Inflammatory macrophage treated with lipopolysaccharide for 4 hours (primary cell): ENCODE results near the gene SPINDOC.
"Not testable (repeated sequence)": the region's sequence is repeated elsewhere in the genome, so short reads cannot be mapped to it uniquely, and the experiment has no call there.

Experiments used
- DNase-seq: peaks from one replicate; pipeline ENCODE4 v3.0.0-alpha.2; 2020

SPINDOC gene

GRCh38 chr11:63813035-63813562, at the start of gene SPINDOC:
TSS of gene SPINDOC (plus strand) at chr11:63813456. CDS start at chr11:63813687, 231 bp downstream.
- peak; percentile 67 for DNase-seq

GRCh38 chr11:63763496-63764339, 49.5 kb upstream of the SPINDOC start:
- DNase-seq, result no peak

- no peak for DNase-seq
Observed at GRCh38 chr11:63764340-63764678, 48.9 kb upstream of the SPINDOC start.

GRCh38 chr11:63764679-63765647, 48.3 kb upstream of the SPINDOC start:
- DNase-seq, result no peak

- no peak for DNase-seq
Observed at GRCh38 chr11:63765688-63766241, 47.5 kb upstream of the SPINDOC start.

- DNase-seq, result no peak
Observed at GRCh38 chr11:63766531-63767235, 46.6 kb upstream of the SPINDOC start.

GRCh38 chr11:63767267-63767564, 46.0 kb upstream of the SPINDOC start:
- no peak for DNase-seq

- DNase-seq, result peak; percentile 41
Observed at GRCh38 chr11:63767565-63768236, 45.6 kb upstream of the SPINDOC start.

- peak; percentile 8 for DNase-seq
Observed at GRCh38 chr11:63768237-63769041, 44.8 kb upstream of the SPINDOC start, which contains the start of gene ZFTA. TSS of gene ZFTA (minus strand) at chr11:63768775. CDS start at chr11:63768622, 153 bp downstream.

GRCh38 chr11:63769042-63769713, 44.1 kb upstream of the SPINDOC start:
- DNase-seq, result no peak

GRCh38 chr11:63769714-63770455, 43.4 kb upstream of the SPINDOC start:
- DNase-seq, result no peak

GRCh38 chr11:63770763-63771162, 42.5 kb upstream of the SPINDOC start:
- peak; percentile 38 for DNase-seq

GRCh38 chr11:63771741-63772318, 41.4 kb upstream of the SPINDOC start:
- not testable (repeated sequence) for DNase-seq

GRCh38 chr11:63775191-63775590, 38.1 kb upstream of the SPINDOC start:
- DNase-seq, result no peak

- no peak for DNase-seq
Observed at GRCh38 chr11:63779039-63779438, 34.2 kb upstream of the SPINDOC start.

GRCh38 chr11:63782749-63783148, 30.5 kb upstream of the SPINDOC start:
- DNase-seq, result no peak

GRCh38 chr11:63783925-63784592, 29.2 kb upstream of the SPINDOC start:
- no peak for DNase-seq

GRCh38 chr11:63785823-63786222, 27.4 kb upstream of the SPINDOC start:
- no peak for DNase-seq
